Stimulated activated effector memory CD8-positive, alpha-beta T cell treated with anti-CD3 and anti-CD28 coated beads, Interleukin-12 subunit alpha, Interleukin-12 subunit beta, amount 100 ng/mL, for 72 hours (primary cell): ENCODE results near the gene TEX261.
"Not testable (repeated sequence)": the region's sequence is repeated elsewhere in the genome, so short reads cannot be mapped to it uniquely, and the experiment has no call there.

ENCODE experiments used
- ATAC-seq: fragments of 150-1000 bp; cut with Tn5 transposase; 2 replicates; pipeline ENCODE4 v1.10.0; 2021
- DNase-seq, 2 donors: peaks; one replicate each; pipeline ENCODE4 v3.0.0; 2021 to 2022; ENCODE audit warnings: low spot score in 2 of 2
- H3K27ac Mint-ChIP-seq: one replicate; pipeline ENCODE4 v1.8.0; 2022; ENCODE audit warnings: mild to moderate bottlenecking, mixed read lengths
- H3K36me3 Mint-ChIP-seq: one replicate; pipeline ENCODE4 v1.8.0; 2022; ENCODE audit warnings: mild to moderate bottlenecking, mixed read lengths
- H3K4me1 Mint-ChIP-seq: one replicate; pipeline ENCODE4 v1.8.0; 2022; ENCODE audit warnings: mixed read lengths
- H3K4me3 Mint-ChIP-seq: one replicate; pipeline ENCODE4 v1.8.0; 2022; ENCODE audit warnings: mild to moderate bottlenecking, mixed read lengths
- H3K9me3 Mint-ChIP-seq: one replicate; pipeline ENCODE4 v1.8.0; 2022; ENCODE audit warnings: mixed read lengths

Gene TEX261

GRCh38 chr2:70994699-70995425 lies at the start of gene TEX261:
TSS of gene TEX261 (minus strand) at chr2:70994873. CDS start at chr2:70994757, 116 bp downstream.
- ATAC-seq: peak; percentile 97
- Mint-ChIP-seq H3K4me3 (peak within 1 kb of the TSS; percentile 99), H3K4me1 (peaks cover 23% of the 10 kb centered on the region), H3K27ac (peak within 1 kb of the TSS; percentile 97), H3K36me3 (peaks cover 44% of the 10 kb centered on the region), H3K9me3 (no peaks in the 10 kb centered on the region)
- DNase-seq: peak; percentile 96 to 97

- no peak overlapping the region for H3K4me3 Mint-ChIP-seq
- no peaks in the 10 kb centered on the region for H3K9me3 Mint-ChIP-seq
- ATAC-seq: peak; percentile 28
- no peak overlapping the region for H3K27ac Mint-ChIP-seq
- peak in 1 of 2 donors; percentile 62 for DNase-seq
- no peaks in the 10 kb centered on the region for H3K36me3 Mint-ChIP-seq
- H3K4me1 Mint-ChIP-seq: no peaks in the 10 kb centered on the region
These were observed 49.1 kb upstream of the TEX261 start for GRCh38 chr2:71043531-71044407.

GRCh38 chr2:71042287-71042686 lies 47.6 kb upstream of the TEX261 start:
- no peaks in the 10 kb centered on the region for H3K4me1 Mint-ChIP-seq
- no peak overlapping the region for H3K27ac Mint-ChIP-seq
- no peak for ATAC-seq
- H3K36me3 Mint-ChIP-seq: no peaks in the 10 kb centered on the region
- no peaks in the 10 kb centered on the region for H3K9me3 Mint-ChIP-seq
- no peak overlapping the region for H3K4me3 Mint-ChIP-seq
- no peak for DNase-seq

- not testable (repeated sequence) for H3K4me3 Mint-ChIP-seq, H3K4me1 Mint-ChIP-seq, DNase-seq, ATAC-seq, H3K27ac Mint-ChIP-seq, H3K9me3 Mint-ChIP-seq, H3K36me3 Mint-ChIP-seq
These were observed 41.6 kb upstream of the TEX261 start for GRCh38 chr2:71036296-71036695.

- ATAC-seq, H3K4me3 Mint-ChIP-seq, H3K36me3 Mint-ChIP-seq, H3K27ac Mint-ChIP-seq, H3K9me3 Mint-ChIP-seq: not testable (repeated sequence)
- H3K4me1 Mint-ChIP-seq: peaks cover 11% of the 10 kb centered on the region
- peak; percentile 24 to 73 for DNase-seq
These were observed 29.0 kb upstream of the TEX261 start for GRCh38 chr2:71023553-71024243.

- not testable (repeated sequence) for H3K36me3 Mint-ChIP-seq, DNase-seq, H3K4me3 Mint-ChIP-seq, ATAC-seq, H3K9me3 Mint-ChIP-seq, H3K27ac Mint-ChIP-seq
- H3K4me1 Mint-ChIP-seq: peaks cover 11% of the 10 kb centered on the region
These were observed 26.7 kb upstream of the TEX261 start for GRCh38 chr2:71021394-71021793.

GRCh38 chr2:71019989-71020388 lies 25.3 kb upstream of the TEX261 start:
- not testable (repeated sequence) for H3K9me3 Mint-ChIP-seq, H3K36me3 Mint-ChIP-seq, ATAC-seq, H3K27ac Mint-ChIP-seq, H3K4me3 Mint-ChIP-seq, DNase-seq
- H3K4me1 Mint-ChIP-seq: peaks cover 11% of the 10 kb centered on the region

GRCh38 chr2:71018625-71019024 lies 24.0 kb upstream of the TEX261 start:
- H3K27ac Mint-ChIP-seq: no peak overlapping the region
- H3K4me1 Mint-ChIP-seq: peaks cover 7% of the 10 kb centered on the region
- peak; percentile 21 for ATAC-seq
- H3K4me3 Mint-ChIP-seq: no peak overlapping the region
- no peaks in the 10 kb centered on the region for H3K9me3 Mint-ChIP-seq
- DNase-seq: no peak
- no peaks in the 10 kb centered on the region for H3K36me3 Mint-ChIP-seq

- H3K27ac Mint-ChIP-seq, ATAC-seq, H3K4me3 Mint-ChIP-seq, H3K36me3 Mint-ChIP-seq, H3K4me1 Mint-ChIP-seq, DNase-seq, H3K9me3 Mint-ChIP-seq: not testable (repeated sequence)
These were observed 17.1 kb upstream of the TEX261 start for GRCh38 chr2:71011786-71012185.

- DNase-seq: no peak
- Mint-ChIP-seq H3K4me3 (no peak overlapping the region), H3K27ac (no peak overlapping the region), H3K36me3 (no peaks in the 10 kb centered on the region), H3K9me3 (no peaks in the 10 kb centered on the region), H3K4me1 (no peaks in the 10 kb centered on the region)
- ATAC-seq: no peak
These were observed 13.7 kb upstream of the TEX261 start for GRCh38 chr2:71008342-71008741.

GRCh38 chr2:71006955-71007799 lies 12.5 kb upstream of the TEX261 start:
- ATAC-seq (no peak), DNase-seq (no peak)
- H3K4me3 Mint-ChIP-seq: no peak overlapping the region
- H3K9me3 Mint-ChIP-seq: no peaks in the 10 kb centered on the region
- H3K36me3 Mint-ChIP-seq: no peaks in the 10 kb centered on the region
- H3K27ac Mint-ChIP-seq: no peak overlapping the region
- H3K4me1 Mint-ChIP-seq: no peaks in the 10 kb centered on the region

GRCh38 chr2:71006323-71006722 lies 11.7 kb upstream of the TEX261 start:
- H3K27ac Mint-ChIP-seq: no peak overlapping the region
- H3K4me3 Mint-ChIP-seq: no peak overlapping the region
- no peaks in the 10 kb centered on the region for H3K9me3 Mint-ChIP-seq
- ATAC-seq (peak; percentile 38), DNase-seq (peak in 1 of 2 donors; percentile 46)
- H3K36me3 Mint-ChIP-seq: no peaks in the 10 kb centered on the region
- H3K4me1 Mint-ChIP-seq: peaks cover 5% of the 10 kb centered on the region

- Mint-ChIP-seq H3K4me3 (no peak overlapping the region), H3K36me3 (no peaks in the 10 kb centered on the region), H3K27ac (no peak overlapping the region), H3K4me1 (peaks cover 12% of the 10 kb centered on the region), H3K9me3 (no peaks in the 10 kb centered on the region)
- peak in 1 of 2 donors; percentile 40 for DNase-seq
- ATAC-seq: no peak
These were observed 10.9 kb upstream of the TEX261 start for GRCh38 chr2:71005271-71006202.

GRCh38 chr2:71004857-71005256 lies 10.2 kb upstream of the TEX261 start:
- Mint-ChIP-seq H3K36me3 (no peaks in the 10 kb centered on the region), H3K4me3 (no peak overlapping the region), H3K27ac (no peak overlapping the region), H3K9me3 (no peaks in the 10 kb centered on the region), H3K4me1 (peaks cover 14% of the 10 kb centered on the region)
- ATAC-seq (no peak), DNase-seq (no peak)
